Measurements from ENCODE around the gene DHX34.

DNA sequence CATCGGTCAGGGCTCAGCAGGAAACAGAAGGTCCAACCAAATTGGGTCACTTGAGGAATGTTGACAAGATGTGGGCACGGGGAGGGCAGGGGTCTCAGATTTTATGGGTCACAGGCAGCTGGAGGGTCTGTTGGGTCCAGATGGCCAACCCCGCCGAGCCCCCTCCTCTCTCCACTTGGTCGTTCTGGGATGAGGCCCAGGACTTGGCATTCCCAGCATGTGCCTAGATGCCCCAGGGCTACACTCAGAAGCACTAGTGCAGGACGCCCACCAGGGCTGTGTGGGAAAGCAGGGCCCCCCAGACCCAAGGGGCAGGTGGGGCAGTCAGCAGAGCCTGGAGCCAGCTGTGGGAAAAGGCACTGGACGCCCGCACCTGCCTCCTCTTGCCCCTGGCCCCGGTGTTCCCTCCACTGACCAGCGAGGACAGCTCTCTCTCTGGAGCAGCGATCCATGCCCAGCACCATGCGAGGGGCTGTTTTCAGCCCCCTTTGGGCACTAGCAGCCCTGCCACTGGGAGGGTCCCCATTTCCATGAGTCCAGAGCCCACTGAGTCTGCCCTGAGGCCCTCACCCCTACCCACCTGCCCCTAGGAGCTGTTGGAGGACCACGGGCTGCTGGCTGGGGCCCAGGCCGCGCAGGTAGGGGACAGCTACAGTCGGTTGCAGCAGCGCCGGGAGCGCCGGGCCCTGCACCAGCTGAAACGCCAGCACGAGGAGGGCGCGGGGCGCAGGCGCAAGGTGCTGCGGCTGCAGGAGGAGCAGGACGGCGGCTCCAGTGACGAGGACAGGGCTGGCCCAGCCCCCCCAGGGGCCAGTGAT lies 26.0 kb downstream of the DHX34 start:
- TF ChIP-seq, protein P1, sequence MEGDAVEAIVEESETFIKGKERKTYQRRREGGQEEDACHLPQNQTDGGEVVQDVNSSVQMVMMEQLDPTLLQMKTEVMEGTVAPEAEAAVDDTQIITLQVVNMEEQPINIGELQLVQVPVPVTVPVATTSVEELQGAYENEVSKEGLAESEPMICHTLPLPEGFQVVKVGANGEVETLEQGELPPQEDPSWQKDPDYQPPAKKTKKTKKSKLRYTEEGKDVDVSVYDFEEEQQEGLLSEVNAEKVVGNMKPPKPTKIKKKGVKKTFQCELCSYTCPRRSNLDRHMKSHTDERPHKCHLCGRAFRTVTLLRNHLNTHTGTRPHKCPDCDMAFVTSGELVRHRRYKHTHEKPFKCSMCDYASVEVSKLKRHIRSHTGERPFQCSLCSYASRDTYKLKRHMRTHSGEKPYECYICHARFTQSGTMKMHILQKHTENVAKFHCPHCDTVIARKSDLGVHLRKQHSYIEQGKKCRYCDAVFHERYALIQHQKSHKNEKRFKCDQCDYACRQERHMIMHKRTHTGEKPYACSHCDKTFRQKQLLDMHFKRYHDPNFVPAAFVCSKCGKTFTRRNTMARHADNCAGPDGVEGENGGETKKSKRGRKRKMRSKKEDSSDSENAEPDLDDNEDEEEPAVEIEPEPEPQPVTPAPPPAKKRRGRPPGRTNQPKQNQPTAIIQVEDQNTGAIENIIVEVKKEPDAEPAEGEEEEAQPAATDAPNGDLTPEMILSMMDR (IDR thresholded peaks at IDR 0.05; ENCODE audit: insufficient read depth, low read length, poor library complexity, severe bottlenecking), result no peak
- TF ChIP-seq EZH2phosphoT487 (conservative IDR thresholded peaks at IDR 0.05; ENCODE audit: low read length), result no peak

Measured in SU-DHL-6 (cell line).